Mucosa of rectum (tissue), 2 donors: ENCODE measurements around the gene EFCAB12.
"Not testable (repeated sequence)": the region's sequence is repeated elsewhere in the genome, so short reads cannot be mapped to it uniquely, and the experiment has no call there.

Experiments
- H3K27ac ChIP-seq, 2 donors: one replicate each; pipeline ENCODE4 v1.7.0; 2013; ENCODE audit warnings: inconsistent platforms in 2 of 2, low read depth in 2 of 2, low read length in 2 of 2
- H3K27me3 ChIP-seq, 2 donors: one replicate each; pipeline ENCODE4 v1.7.0; 2013; ENCODE audit warnings: low read length in 2 of 2; ENCODE audit not compliant: control insufficient read depth in 2 of 2, insufficient read depth in 2 of 2
- H3K36me3 ChIP-seq, 2 donors: one replicate each; pipeline ENCODE4 v1.7.0; 2013; ENCODE audit warnings: low read length in 2 of 2; ENCODE audit not compliant: control insufficient read depth in 2 of 2, insufficient read depth in 2 of 2
- H3K4me1 ChIP-seq, 2 donors: one replicate each; pipeline ENCODE4 v1.7.0; 2013; ENCODE audit warnings: low read length in 2 of 2, mild to moderate bottlenecking in 1 of 2; ENCODE audit not compliant: control insufficient read depth in 2 of 2, insufficient read depth in 2 of 2
- H3K4me3 ChIP-seq, 2 donors: one replicate each; pipeline ENCODE4 v1.7.0; 2013; ENCODE audit warnings: low read length in 2 of 2
- H3K9ac ChIP-seq, 2 donors: one replicate each; pipeline ENCODE4 v1.7.0; 2013; ENCODE audit warnings: low read length in 2 of 2, low read depth in 1 of 2, mild to moderate bottlenecking in 1 of 2
- H3K9me3 ChIP-seq, 2 donors: one replicate each; pipeline ENCODE4 v1.7.0; 2013; ENCODE audit warnings: low read length in 2 of 2; ENCODE audit not compliant: control insufficient read depth in 2 of 2
- donor health status: healthy.
- donor health status: Normal muscosa, but diverticular disease.

The EFCAB12 gene

DNA sequence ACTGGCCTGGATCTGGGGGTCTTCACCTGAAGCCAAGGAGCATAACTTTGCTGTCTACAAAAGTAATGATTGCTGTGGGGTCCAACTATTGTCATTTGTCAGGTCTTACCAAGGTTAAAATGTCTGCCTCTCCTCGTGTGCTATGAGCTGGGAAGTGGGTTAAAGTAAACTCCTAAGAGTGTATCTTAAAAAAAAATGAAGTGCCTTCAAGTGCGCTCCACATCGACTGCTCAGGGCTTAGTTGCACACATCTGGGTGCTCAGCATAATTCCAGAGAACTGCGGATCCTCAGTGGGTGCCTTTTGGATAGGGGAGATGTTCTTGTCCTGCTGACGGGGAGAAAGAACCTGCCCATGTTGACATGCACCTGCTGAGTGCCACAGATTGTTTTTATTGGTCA is 40.9 kb downstream of the EFCAB12 start:
- Histone ChIP-seq H3K9ac (no peak overlapping the region), H3K27me3 (no peaks in the 10 kb centered on the region), H3K36me3 (peaks cover 23 to 34% of the 10 kb centered on the region in 2 donors), H3K27ac (no peak overlapping the region), H3K4me3 (no peak overlapping the region), H3K4me1 (peaks cover 0 to 2% of the 10 kb centered on the region in 2 donors), H3K9me3 (no peaks in the 10 kb centered on the region)

DNA sequence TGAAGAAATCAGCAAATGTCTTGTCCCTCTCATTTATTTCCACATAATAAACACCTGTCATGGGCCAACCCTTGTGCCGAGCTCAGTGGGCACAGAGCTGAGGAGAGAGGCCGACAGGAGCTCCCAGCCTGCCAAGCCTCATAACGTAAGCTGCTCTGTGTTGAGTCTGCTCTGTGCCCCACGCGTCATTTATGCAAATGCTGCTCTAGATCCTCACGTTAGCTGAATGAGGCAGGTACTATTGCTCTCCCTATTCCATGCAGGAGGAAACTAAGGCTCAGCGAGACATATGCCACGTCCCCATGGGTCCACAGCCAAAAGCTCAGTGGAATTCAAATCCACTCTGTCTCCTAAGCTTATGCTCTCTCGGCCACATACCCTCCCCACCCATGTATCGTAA is 41.5 kb downstream of the EFCAB12 start:
- no peaks in the 10 kb centered on the region for H3K27me3 ChIP-seq
- no peaks in the 10 kb centered on the region for H3K9me3 ChIP-seq
- H3K4me3 ChIP-seq: no peak overlapping the region
- peaks cover 0 to 2% of the 10 kb centered on the region in 2 donors for H3K4me1 ChIP-seq
- no peak overlapping the region for H3K27ac ChIP-seq
- no peak overlapping the region for H3K9ac ChIP-seq
- peaks cover 20 to 32% of the 10 kb centered on the region in 2 donors for H3K36me3 ChIP-seq

DNA sequence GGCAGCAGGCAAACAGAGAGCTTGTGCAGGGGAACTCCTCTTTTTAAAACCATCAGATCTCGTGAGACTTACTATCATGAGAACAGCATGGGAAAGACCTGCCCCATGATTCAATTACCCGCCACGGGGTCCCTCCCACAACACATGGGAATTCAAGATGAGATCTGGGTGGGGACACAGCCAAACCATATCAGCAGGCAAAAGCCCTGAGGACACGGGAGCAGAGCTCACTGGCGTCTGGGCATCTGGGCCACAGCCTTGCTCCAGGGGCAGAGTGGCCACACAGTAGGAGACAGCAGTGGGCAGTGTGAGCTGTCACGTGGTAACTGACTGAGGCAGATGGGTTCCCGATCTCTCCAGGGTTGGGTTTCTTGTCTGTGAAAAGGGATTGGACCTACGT is 42.9 kb downstream of the EFCAB12 start:
- H3K9me3 ChIP-seq, H3K27me3 ChIP-seq, H3K27ac ChIP-seq, H3K4me3 ChIP-seq, H3K4me1 ChIP-seq, H3K9ac ChIP-seq: not testable (repeated sequence)
- H3K36me3 ChIP-seq: peaks cover 15 to 24% of the 10 kb centered on the region in 2 donors

DNA sequence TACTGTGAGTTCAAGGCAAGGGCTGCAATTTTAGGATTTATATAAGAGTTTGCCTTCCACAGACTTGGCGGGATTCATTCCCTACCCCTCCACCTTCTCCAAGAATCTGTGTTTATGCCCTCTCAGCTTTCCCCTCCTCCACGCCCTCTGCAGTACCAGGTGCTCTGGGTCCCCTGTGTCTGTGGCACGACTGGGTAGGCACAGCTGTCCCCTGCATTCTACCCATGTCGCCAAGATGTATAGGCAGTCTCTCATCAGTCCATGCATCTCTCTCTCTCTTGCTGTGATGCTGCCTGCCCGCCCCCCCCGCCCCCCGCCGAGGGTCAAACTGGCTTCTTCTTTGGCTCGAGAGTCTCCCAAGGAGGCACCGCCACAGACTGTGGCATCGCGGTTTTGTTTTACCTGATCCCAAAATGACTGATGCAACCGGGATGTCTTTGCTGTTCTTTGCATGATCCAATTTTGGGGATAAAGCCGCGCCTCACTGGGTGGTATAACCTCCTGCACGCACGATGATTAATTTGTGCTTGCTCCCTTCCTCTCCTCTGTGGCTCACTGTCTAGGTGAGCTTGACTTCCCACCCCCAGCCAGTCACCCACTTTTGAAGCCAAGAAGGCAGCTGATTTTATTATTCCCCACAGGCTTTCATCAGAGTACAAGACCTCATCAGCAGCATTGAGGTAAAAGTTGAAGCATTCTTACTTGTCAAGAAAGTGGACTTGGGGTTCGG is 43.7 kb downstream of the EFCAB12 start:
- Histone ChIP-seq H3K27ac (no peak overlapping the region), H3K36me3 (peaks cover 14 to 22% of the 10 kb centered on the region in 2 donors), H3K27me3 (no peaks in the 10 kb centered on the region), H3K9me3 (no peaks in the 10 kb centered on the region), H3K4me1 (peaks cover 0 to 2% of the 10 kb centered on the region in 2 donors), H3K4me3 (no peak overlapping the region), H3K9ac (no peak overlapping the region)

DNA sequence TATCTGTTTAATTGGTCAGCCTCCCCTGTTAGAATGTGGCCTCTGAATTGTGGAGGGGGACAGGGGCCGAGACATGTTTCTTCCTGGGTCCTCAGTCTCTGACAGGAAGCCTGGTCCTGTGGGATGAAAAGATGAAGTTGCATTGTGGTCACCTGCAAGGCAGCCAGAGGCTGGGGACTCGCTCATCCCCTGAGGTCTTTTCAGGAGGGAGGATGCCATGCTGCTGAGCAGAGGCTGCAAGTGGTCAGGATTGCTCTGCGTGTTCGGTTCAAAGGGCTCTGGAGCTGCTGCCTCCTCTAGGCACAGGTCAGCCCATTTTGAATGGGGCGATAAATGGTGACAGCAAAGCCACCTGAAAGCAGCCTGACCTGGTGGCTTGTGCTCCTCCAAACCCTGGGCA is 44.3 kb downstream of the EFCAB12 start:
- not testable (repeated sequence) for H3K27ac ChIP-seq, H3K4me3 ChIP-seq, H3K9me3 ChIP-seq, H3K9ac ChIP-seq, H3K4me1 ChIP-seq, H3K27me3 ChIP-seq
- peaks cover 7 to 16% of the 10 kb centered on the region in 2 donors for H3K36me3 ChIP-seq

DNA sequence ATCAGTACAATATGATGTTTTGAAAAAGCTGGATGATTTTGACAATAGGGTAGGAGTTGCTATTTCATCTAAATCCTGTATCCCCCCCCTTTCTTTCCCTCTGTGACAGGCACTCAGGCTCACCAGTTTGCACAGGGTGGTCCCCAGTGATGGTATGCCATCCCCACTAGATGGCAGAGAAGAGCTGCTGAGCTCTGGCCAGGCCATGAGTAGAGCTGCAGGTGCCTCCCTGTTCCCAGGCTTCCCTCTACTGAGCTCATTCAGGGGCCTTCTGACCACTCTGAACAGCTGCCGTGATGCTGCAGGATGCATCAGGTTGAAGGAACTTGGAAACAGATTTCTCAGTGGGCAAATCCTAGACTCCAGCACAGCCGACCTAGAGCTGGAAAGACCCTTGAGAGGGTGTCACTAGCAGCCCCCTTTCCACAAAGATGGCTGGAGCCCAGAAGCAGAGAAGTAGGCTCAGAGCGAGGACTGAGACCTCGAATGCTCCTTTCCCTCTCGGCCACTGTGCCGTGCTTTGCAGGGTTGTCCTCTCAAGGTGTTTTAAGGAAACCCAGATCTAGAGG is 45.1 kb downstream of the EFCAB12 start:
- Histone ChIP-seq H3K27me3 (no peaks in the 10 kb centered on the region), H3K4me1 (no peaks in the 10 kb centered on the region), H3K4me3 (no peak overlapping the region), H3K36me3 (peaks cover 7 to 10% of the 10 kb centered on the region in 2 donors), H3K27ac (no peak overlapping the region), H3K9ac (no peak overlapping the region), H3K9me3 (no peaks in the 10 kb centered on the region)

DNA sequence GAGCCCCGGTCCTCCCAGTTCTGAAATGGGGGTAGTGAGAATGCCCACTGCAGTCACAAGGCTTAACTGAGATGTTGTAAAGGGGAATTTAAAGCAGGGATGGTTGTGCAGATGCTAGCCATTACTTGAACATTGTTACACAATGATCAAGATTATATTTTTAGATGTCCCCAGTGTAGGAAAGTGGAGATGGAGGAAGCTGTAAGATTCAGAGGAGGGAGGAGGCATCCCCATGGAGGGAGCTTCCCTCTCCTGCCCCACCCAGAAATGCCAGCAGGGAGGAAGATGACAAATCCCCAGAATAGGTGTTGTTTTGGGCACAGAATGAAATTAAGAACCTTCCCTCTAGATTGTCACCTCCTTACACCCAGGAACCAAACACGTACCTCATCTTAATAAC is 46.1 kb downstream of the EFCAB12 start:
- no peak overlapping the region for H3K4me3 ChIP-seq
- H3K4me1 ChIP-seq: no peaks in the 10 kb centered on the region
- H3K36me3 ChIP-seq: peaks cover 5 to 6% of the 10 kb centered on the region in 2 donors
- H3K9me3 ChIP-seq: no peaks in the 10 kb centered on the region
- H3K9ac ChIP-seq: no peak overlapping the region
- H3K27me3 ChIP-seq: no peaks in the 10 kb centered on the region
- H3K27ac ChIP-seq: no peak overlapping the region

DNA sequence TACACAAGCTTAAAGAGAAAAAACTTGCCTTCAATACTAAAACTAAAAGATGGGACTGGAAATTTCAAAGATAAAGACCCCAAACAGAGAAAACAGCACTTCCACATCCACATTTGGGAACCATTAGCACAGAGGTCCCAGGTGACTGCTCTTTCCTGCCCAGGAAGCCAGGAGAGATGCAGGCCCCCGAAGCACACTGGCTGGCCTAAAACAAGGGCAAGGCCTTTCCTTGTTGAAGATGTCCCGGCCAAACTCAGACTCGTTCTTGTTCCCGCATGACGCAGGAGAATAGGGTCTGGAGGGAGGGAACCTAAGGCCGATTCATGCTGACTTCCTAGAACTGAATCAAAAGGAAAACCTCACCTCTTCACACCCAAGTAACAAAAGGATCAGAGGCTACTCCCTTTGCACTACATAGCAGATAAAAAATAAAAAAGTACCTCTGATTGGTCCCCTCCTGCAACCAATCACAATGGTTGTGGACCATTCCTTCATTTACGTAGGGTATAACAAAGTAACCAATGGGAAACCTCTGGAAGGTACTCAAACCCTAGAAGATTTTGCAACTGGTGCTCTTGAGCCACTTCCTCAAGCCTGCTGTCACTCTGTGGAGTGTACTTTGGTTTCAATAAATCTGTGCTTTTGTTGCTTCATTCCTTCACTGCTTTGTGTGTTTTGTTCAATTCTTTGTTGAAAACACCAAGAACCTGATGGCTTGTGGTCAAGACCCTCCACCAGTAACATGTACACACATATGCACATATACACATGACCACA is 48.7 kb downstream of the EFCAB12 start:
- no peaks in the 10 kb centered on the region for H3K36me3 ChIP-seq
- no peak overlapping the region for H3K27ac ChIP-seq

DNA sequence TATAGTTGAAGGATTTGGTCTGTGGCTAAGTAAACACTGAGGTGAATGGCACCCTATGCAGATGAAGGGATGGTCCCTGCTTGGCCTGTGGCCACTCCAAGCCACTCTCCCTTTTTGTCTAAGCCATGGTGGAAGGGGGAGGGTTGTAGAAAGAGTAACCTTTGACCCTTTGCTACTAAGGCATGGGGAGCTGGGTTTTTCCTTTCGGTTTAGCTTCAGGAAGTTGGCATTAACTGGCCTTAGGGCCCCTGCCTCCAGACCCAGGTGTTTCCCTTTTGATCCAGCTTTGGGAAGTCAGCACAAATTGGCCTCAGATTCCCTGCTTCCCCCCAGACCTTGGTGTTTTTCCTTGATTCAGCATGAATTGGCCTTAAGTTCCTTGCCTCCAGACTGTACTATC is 49.5 kb downstream of the EFCAB12 start:
- Histone ChIP-seq H3K36me3 (no peaks in the 10 kb centered on the region), H3K9ac (no peak overlapping the region), H3K4me3 (no peak overlapping the region), H3K4me1 (no peaks in the 10 kb centered on the region), H3K27me3 (no peaks in the 10 kb centered on the region), H3K27ac (no peak overlapping the region), H3K9me3 (no peaks in the 10 kb centered on the region)

More for the DNA sequence above, 48.7 kb downstream of the EFCAB12 start:
- Histone ChIP-seq H3K9me3 (no peaks in the 10 kb centered on the region), H3K4me3 (no peak overlapping the region), H3K4me1 (no peaks in the 10 kb centered on the region), H3K9ac (no peak overlapping the region), H3K27me3 (no peaks in the 10 kb centered on the region)

DNA sequence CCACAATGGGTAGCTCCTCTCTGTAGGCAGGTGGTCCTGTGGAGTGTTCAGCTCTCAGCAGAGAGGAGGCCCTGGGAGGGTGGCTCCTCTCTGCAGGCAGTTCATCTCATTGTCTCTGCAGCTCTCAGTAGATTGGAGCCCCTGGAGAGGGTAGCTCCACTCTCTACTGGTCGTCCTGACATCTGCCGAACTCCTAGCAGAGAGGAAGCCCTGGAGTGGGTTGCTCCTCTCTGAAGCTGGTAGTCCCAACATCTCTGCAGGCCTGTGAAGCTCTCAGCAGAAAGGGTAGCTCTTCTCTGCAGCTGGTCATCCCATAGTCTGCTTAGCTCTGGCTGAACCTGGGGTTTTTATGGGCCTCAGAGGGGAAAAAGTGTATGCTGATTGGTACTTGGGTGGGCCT is 50.8 kb downstream of the EFCAB12 start:
- Histone ChIP-seq H3K27me3 (no peaks in the 10 kb centered on the region), H3K9ac (no peak overlapping the region), H3K4me3 (no peak overlapping the region), H3K27ac (no peak overlapping the region), H3K4me1 (no peaks in the 10 kb centered on the region), H3K36me3 (no peaks in the 10 kb centered on the region), H3K9me3 (no peaks in the 10 kb centered on the region)
